H9 (cell line): Measurements from ENCODE around the gene UPK1A. TPM values are rescaled to one million over a fixed set of nuclear protein-coding genes. Genes with fewer than 3 reads are reported as not detected.
A peak's percentile ranks its signal among the peaks of the same experiment; 100 is the strongest.

Experiments used
- DNase-seq: peaks from one replicate; pipeline ENCODE4 v3.0.0-alpha.2; 2017
- H2AFZ ChIP-seq: one replicate; pipeline ENCODE4 v1.6.1; 2013; ENCODE audit warnings: mild to moderate bottlenecking, low read length, control low read depth, moderate library complexity
- H2AK5ac ChIP-seq: 2 replicates; pipeline ENCODE4 v1.6.1; 2013; ENCODE audit warnings: low read length, control low read depth, mixed read lengths; ENCODE audit not compliant: insufficient read length
- H2BK120ac ChIP-seq: one replicate; pipeline ENCODE4 v1.6.1; 2013; ENCODE audit warnings: low read depth, mild to moderate bottlenecking, low read length, control low read depth, inconsistent platforms; ENCODE audit not compliant: poor library complexity, severe bottlenecking
- H2BK12ac ChIP-seq: 2 replicates; pipeline ENCODE4 v1.6.1; 2013; ENCODE audit warnings: low read length, control low read depth, mixed read lengths, low read depth; ENCODE audit not compliant: insufficient read length
- H2BK15ac ChIP-seq: 2 replicates; pipeline ENCODE4 v1.6.1; 2013; ENCODE audit warnings: low read depth, low read length, control low read depth
- H2BK20ac ChIP-seq: one replicate; pipeline ENCODE4 v1.6.1; 2013; ENCODE audit warnings: low read depth, mild to moderate bottlenecking, low read length, control low read depth, inconsistent platforms; ENCODE audit not compliant: poor library complexity, severe bottlenecking
- H2BK5ac ChIP-seq: 2 replicates; pipeline ENCODE4 v1.6.1; 2013; ENCODE audit warnings: low read length, control low read depth, mixed read lengths; ENCODE audit not compliant: insufficient read length
- H3K14ac ChIP-seq: 2 replicates; pipeline ENCODE4 v1.6.1; 2013; ENCODE audit warnings: low read length, control low read depth; ENCODE audit not compliant: insufficient read depth
- H3K18ac ChIP-seq: 2 replicates; pipeline ENCODE4 v1.6.1; 2013; ENCODE audit warnings: low read depth, mild to moderate bottlenecking, mixed read lengths, low read length, control low read depth; ENCODE audit not compliant: insufficient read length
- H3K23ac ChIP-seq: 2 replicates; pipeline ENCODE4 v1.6.1; 2013; ENCODE audit warnings: low read length, control low read depth, mixed read lengths, low read depth; ENCODE audit not compliant: insufficient read length
- H3K23me2 ChIP-seq: 2 replicates; pipeline ENCODE4 v1.6.1; 2013; ENCODE audit warnings: low read depth, mild to moderate bottlenecking, mixed read lengths, low read length, control low read depth; ENCODE audit not compliant: insufficient read length, poor library complexity, severe bottlenecking
- H3K27ac ChIP-seq: 2 replicates; pipeline ENCODE4 v1.5.1; 2013; ENCODE audit warnings: low read length, control low read depth, mixed read lengths, low read depth; ENCODE audit not compliant: insufficient read length
- H3K27me3 ChIP-seq: 2 replicates; pipeline ENCODE4 v1.6.1; 2013; ENCODE audit warnings: low read length, control low read depth, inconsistent platforms; ENCODE audit not compliant: insufficient read depth
- H3K4ac ChIP-seq: 2 replicates; pipeline ENCODE4 v1.6.1; 2013; ENCODE audit warnings: low read depth, mild to moderate bottlenecking, control low read depth, inconsistent platforms, low read length, moderate library complexity
- H3K4me1 ChIP-seq: 2 replicates; pipeline ENCODE4 v1.6.1; 2013; ENCODE audit warnings: low read length, control low read depth, inconsistent platforms; ENCODE audit not compliant: insufficient read depth
- H3K4me2 ChIP-seq: 2 replicates; pipeline ENCODE4 v1.6.1; 2013; ENCODE audit warnings: low read length, control low read depth, mixed read lengths; ENCODE audit not compliant: insufficient read length, insufficient read depth
- H3K56ac ChIP-seq: 2 replicates; pipeline ENCODE4 v1.6.1; 2013; ENCODE audit warnings: low read depth, mild to moderate bottlenecking, mixed read lengths, low read length, control low read depth; ENCODE audit not compliant: insufficient read length
- H3K79me1 ChIP-seq: 2 replicates; pipeline ENCODE4 v1.6.1; 2013; ENCODE audit warnings: low read depth, mild to moderate bottlenecking, moderate library complexity, low read length, control low read depth, inconsistent platforms; ENCODE audit not compliant: insufficient read depth, poor library complexity, severe bottlenecking
- H3K79me2 ChIP-seq: 2 replicates; pipeline ENCODE4 v1.6.1; 2013; ENCODE audit warnings: low read length, control low read depth, inconsistent platforms; ENCODE audit not compliant: insufficient read depth
- H3K9ac ChIP-seq: 2 replicates; pipeline ENCODE4 v1.6.1; 2013; ENCODE audit warnings: low read length, control low read depth, mixed read lengths; ENCODE audit not compliant: insufficient read length; ENCODE audit errors: extremely low read depth
- H3K9me3 ChIP-seq: one replicate; pipeline ENCODE4 v1.6.1; 2013; ENCODE audit warnings: low read depth, low read length, inconsistent platforms; ENCODE audit not compliant: control insufficient read depth
- H3T11ph ChIP-seq: one replicate; pipeline ENCODE4 v1.6.1; 2013; ENCODE audit warnings: mild to moderate bottlenecking, low read length, control low read depth, inconsistent platforms
- H4K20me1 ChIP-seq: one replicate; pipeline ENCODE4 v1.6.1; 2013; ENCODE audit not compliant: control insufficient read depth, insufficient read length, insufficient read depth
- H4K5ac ChIP-seq: 2 replicates; pipeline ENCODE4 v1.6.1; 2013; ENCODE audit warnings: low read depth, mild to moderate bottlenecking, mixed read lengths, low read length, control low read depth; ENCODE audit not compliant: insufficient read length
- H4K8ac ChIP-seq: replicated peaks from 2 replicates; pipeline ENCODE4 v1.6.1; 2013; ENCODE audit warnings: low read length, control low read depth, mixed read lengths, low read depth; ENCODE audit not compliant: insufficient read length
- H4K91ac ChIP-seq: 2 replicates; pipeline ENCODE4 v1.6.1; 2013; ENCODE audit warnings: low read depth, mild to moderate bottlenecking, moderate library complexity, mixed read lengths, low read length, control low read depth; ENCODE audit not compliant: insufficient read length
- H3K27ac Mint-ChIP-seq, 3 experiments: 2 replicates in 2 of 3; 3 replicates in 1 of 3; pipeline ENCODE4 v1.8.0; 2020 to 2021; ENCODE audit warnings: mixed read lengths in 3 of 3, mild to moderate bottlenecking in 1 of 3, moderate library complexity in 1 of 3
- H3K27me3 Mint-ChIP-seq: 2 replicates; pipeline ENCODE4 v1.8.0; 2021; ENCODE audit warnings: low read depth, mild to moderate bottlenecking, moderate library complexity, mixed read lengths
- H3K36me3 Mint-ChIP-seq, 3 experiments: 2 replicates in 2 of 3; 3 replicates in 1 of 3; pipeline ENCODE4 v1.8.0; 2020 to 2021; ENCODE audit warnings: low read depth in 3 of 3, mixed read lengths in 3 of 3; ENCODE audit not compliant: insufficient read depth in 1 of 3
- H3K4me1 Mint-ChIP-seq, 2 experiments: 2 replicates each; pipeline ENCODE4 v1.8.0; 2020; ENCODE audit warnings: mixed read lengths in 2 of 2
- H3K4me3 Mint-ChIP-seq, 2 experiments: 2 replicates in 1 of 2; 3 replicates in 1 of 2; pipeline ENCODE4 v1.8.0; 2020 to 2021; ENCODE audit warnings: mild to moderate bottlenecking in 2 of 2, mixed read lengths in 2 of 2, moderate library complexity in 1 of 2
- H3K9me3 Mint-ChIP-seq, 2 experiments: 2 replicates in 1 of 2; 3 replicates in 1 of 2; pipeline ENCODE4 v1.8.0; 2020; ENCODE audit warnings: mild to moderate bottlenecking in 2 of 2, mixed read lengths in 2 of 2, moderate library complexity in 1 of 2
- WGBS: extraction: QIAGEN DNeasy Blood & Tissue Kit; methylation state at CpG from one replicate; pipeline ENCODE4 v1.1.7; 2013; ENCODE audit warnings: missing lambda C conversion rate, low lambda C conversion rate, mixed read lengths; ENCODE audit not compliant: insufficient read length; ENCODE audit errors: extremely low coverage; 5-methylcytosine and 5-hydroxymethylcytosine counted together
- total RNA-seq: library from RNA; stranded (reverse); gene quantifications from 2 replicates; pipeline ENCODE4 v1.2.1, GENCODE V29; 2021
- TF ChIP-seq, protein P1 (sequence below): fragments of 200-600 bp; sonication (generic); conservative IDR thresholded peaks from 3 replicates; pipeline ENCODE4 v1.8.0; 2021; ENCODE audit warnings: antibody characterized with exemption, mild to moderate bottlenecking

UPK1A gene
- total RNA-seq, 1 experiment from 2014 or later, result 4.3 TPM

DNA sequence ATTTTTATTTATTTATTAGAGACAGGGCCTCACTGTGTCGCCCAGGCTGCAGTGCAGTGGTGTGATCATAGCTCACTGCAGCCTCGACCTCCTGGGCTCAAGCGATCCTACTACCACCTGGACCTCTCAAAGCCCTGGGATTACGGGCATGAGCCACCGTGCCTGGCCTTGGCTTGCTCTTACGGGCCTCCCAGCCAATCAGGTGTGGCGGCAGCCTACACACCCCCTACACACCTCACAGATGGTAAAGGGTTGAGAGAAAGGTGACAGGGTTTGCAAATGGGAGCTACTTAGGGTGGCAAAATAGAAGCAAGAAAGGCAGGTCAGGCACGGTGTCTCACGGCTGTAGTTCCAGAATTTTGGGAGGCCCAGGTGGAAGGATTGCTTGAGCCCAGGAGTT, 37.0 kb downstream of the UPK1A start:
- H3K4ac ChIP-seq, result no peak overlapping the region
- H3K27me3 Mint-ChIP-seq, result peaks cover 38% of the 10 kb centered on the region
- no peak overlapping the region for H3K23ac ChIP-seq
- H4K5ac ChIP-seq, result no peak overlapping the region
- no peak overlapping the region for H2BK5ac ChIP-seq
- H3K9ac ChIP-seq, result no peak overlapping the region
- TF ChIP-seq, protein P1, sequence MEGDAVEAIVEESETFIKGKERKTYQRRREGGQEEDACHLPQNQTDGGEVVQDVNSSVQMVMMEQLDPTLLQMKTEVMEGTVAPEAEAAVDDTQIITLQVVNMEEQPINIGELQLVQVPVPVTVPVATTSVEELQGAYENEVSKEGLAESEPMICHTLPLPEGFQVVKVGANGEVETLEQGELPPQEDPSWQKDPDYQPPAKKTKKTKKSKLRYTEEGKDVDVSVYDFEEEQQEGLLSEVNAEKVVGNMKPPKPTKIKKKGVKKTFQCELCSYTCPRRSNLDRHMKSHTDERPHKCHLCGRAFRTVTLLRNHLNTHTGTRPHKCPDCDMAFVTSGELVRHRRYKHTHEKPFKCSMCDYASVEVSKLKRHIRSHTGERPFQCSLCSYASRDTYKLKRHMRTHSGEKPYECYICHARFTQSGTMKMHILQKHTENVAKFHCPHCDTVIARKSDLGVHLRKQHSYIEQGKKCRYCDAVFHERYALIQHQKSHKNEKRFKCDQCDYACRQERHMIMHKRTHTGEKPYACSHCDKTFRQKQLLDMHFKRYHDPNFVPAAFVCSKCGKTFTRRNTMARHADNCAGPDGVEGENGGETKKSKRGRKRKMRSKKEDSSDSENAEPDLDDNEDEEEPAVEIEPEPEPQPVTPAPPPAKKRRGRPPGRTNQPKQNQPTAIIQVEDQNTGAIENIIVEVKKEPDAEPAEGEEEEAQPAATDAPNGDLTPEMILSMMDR, result no peak
- H3K27ac Mint-ChIP-seq, result no peak overlapping the region
- peaks cover 4% of the 10 kb centered on the region for H3K23me2 ChIP-seq
- no peak overlapping the region for H4K8ac ChIP-seq
- no peaks in the 10 kb centered on the region for H3K79me2 ChIP-seq
- H3K56ac ChIP-seq, result no peak overlapping the region
- peak overlapping the region; percentile 70 to 95; a peak in 2 of 5 replicates for H3K4me3 Mint-ChIP-seq
- no peak overlapping the region for H3K27ac ChIP-seq
- no peaks in the 10 kb centered on the region for H3K4me1 ChIP-seq
- H3K36me3 Mint-ChIP-seq, result peaks cover 0 to 4% (median 0%) of the 10 kb centered on the region in 3 experiments; a peak in 1 of 7 replicates
- no peak overlapping the region for H3K18ac ChIP-seq
- H3K27me3 ChIP-seq, result no peaks in the 10 kb centered on the region
- no peaks in the 10 kb centered on the region for H3K79me1 ChIP-seq
- H3K9me3 Mint-ChIP-seq, result peaks cover 0 to 4% of the 10 kb centered on the region in 2 experiments; a peak in 1 of 5 replicates
- no peaks in the 10 kb centered on the region for H3K9me3 ChIP-seq
- H3K4me2 ChIP-seq, result no peak overlapping the region
- no peak overlapping the region for H2AK5ac ChIP-seq
- H2BK120ac ChIP-seq, result no peak overlapping the region
- H3K4me1 Mint-ChIP-seq, result peaks cover 3 to 7% of the 10 kb centered on the region in 2 experiments
- no CpG with 5 or more reads among the region's 9 CpGs for WGBS
- H3T11ph ChIP-seq, result no peak overlapping the region
- H2BK15ac ChIP-seq, result no peak overlapping the region
- H2BK12ac ChIP-seq, result no peak overlapping the region
- H2BK20ac ChIP-seq, result no peak overlapping the region
- DNase-seq, result peak; percentile 71
- no peak overlapping the region for H4K91ac ChIP-seq
- no peak overlapping the region for H2AFZ ChIP-seq
- no peak overlapping the region for H3K14ac ChIP-seq
- no peaks in the 10 kb centered on the region for H4K20me1 ChIP-seq
